GM19468 (cell line): ENCODE data around the gene INO80C.

Experiments
- ATAC-seq: cut with Tn5 transposase; IDR thresholded peaks from one replicate; pipeline ENCODE4 v1.9.1; 2021; ENCODE audit warnings: mild to moderate bottlenecking, moderate library complexity, moderate number of reproducible peaks; ENCODE audit not compliant: unreplicated experiment; ENCODE audit errors: extremely low read depth

Gene INO80C

DNA sequence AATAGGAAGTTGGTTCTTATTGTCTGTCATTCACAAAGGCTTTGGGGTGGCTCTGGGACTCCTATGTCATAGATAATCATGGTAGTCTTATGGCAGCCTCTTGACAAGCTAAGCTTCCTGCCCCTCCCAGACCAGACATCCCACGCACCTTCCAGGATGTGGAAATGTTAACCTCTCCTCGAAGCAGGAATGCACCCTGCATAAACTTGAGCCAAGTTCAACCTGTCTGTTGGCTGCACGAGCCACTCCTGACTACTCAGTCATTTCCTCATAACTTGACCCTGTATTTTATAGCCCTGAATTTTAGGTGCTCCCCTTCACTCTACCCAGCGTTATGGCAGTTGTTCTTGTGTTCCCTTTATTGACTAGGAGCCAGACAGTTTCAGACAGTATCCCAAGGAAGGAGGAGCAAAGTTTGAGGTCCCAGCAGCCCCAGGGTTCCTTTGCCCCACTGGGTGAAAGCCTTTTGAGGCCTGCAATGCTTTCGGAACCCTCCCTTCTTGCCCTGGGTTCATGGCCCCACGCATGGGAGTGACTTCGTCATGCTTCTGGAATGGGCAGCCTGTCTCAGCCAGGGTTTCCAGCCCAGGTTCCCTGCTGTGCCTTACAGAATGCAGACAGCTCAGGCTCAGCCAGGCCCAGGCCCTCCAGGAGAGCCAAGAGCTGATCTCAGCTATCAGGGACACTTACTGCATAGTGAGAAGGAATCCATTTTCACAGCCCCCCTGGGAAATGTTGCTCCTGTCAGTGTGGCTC, 15.6 kb upstream of the INO80C start:
- ATAC-seq, result no peak

DNA sequence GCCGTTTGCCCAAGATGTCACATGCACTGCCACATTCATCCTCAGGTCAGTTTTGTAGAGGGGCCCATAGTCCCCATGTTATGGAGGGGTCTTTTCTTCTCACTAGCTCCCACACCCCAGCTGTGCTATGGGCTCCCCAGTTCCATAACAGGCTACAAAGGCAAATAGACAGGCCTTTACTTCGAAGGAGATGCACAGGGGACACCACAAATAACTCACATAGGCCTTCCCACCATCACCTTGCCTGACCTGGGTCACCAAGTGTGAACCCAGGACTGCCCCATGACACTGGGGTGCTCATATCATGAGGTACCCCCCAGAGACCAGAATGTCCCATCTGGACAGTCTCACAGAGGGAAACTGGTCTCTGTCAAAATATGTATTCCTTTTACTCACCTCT, 15.0 kb upstream of the INO80C start:
- no peak for ATAC-seq

DNA sequence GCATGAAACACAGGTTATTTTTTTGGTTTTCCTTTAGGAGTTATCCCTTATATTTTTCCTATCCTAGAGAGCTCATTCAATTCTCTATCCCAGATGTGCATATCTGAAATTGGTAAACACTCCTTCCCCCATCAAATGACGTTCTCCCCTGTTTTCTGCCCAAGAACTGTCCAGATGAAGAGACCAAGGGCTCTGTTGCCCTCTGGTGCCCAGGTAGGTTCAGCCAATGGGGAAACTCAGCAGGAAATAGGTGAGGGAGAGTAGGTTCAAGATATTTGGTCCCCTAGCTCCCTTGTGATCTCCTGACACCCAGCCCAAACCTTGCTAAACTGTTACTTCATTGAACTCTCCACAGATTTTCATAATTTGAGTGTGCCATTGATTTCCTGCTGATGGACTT, 14.1 kb upstream of the INO80C start:
- no peak for ATAC-seq

- ATAC-seq, result peak; percentile 42
These were observed 13.7 kb upstream of the INO80C start for GRCh38 chr18:35511428-35511827.

- no peak for ATAC-seq
These were observed 12.4 kb upstream of the INO80C start for GRCh38 chr18:35510076-35510651.

DNA sequence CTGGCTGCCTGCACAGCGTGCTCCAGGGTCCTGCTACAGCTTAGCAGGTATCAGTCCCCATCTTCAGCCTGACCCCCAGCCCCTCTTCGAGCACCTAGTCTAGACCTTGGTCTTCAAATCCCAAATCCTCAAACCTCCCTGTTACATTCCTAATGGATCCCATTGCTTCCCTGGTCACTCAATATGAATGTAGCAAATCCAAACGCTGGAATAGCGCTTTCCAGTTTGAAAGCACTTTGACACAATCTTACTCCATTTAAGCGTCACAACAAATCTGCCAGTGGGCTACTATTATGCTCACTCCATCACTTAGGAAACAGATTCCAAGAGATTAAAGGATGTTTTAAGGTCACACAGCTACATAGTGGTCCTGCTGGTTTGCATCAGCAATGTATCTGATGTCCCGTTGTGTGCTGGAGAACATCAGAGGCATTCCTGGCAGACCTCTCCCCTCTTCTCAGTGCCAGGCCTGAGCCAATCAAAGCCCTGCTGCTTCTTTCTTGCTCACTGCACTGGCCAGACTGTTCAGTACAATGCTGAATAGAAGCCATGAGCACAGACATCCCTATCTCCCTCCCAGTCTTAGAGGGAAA, 11.1 kb upstream of the INO80C start:
- ATAC-seq, result no peak

DNA sequence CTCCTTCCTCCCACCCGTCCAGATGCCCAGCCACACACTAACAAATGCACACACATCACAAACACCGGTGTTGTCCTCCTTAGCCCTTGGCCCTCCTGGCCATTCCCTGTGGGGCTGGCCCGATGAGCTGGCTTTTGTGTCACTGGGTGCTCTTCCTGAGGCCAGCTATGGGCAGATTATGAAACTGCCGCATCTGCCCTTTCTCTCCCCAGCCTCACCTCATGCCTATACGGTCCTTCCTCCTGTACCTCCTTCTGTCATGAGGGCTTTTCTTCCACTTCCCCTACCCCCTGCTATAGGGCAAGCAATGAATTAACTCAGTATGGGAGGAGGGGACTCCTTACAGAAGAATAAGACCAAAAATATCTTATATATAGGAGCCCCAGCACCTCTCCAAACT, 10.3 kb upstream of the INO80C start:
- no peak for ATAC-seq

GRCh38 chr18:35507623-35508022, 9.9 kb upstream of the INO80C start:
- ATAC-seq, result no peak

DNA sequence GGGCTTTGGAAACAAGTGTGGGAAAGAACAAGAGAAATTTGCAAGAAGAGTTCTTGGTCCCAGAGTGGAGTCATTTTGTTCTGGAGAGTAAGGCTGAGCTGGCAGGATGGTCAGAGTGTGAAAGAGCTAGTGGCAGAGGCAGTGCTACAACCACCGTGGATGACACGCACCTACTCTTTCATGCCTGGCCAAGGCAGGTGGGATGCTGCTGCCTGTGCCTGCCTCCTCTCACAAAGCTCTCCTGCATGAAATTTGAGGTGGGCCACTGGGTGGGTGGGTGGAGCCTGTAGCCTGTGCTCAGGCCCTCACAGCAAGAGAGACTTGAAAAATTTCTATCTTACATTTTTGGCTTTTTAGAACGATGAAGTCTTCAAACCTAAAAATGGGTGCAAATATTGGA, 9.4 kb upstream of the INO80C start:
- no peak for ATAC-seq

GRCh38 chr18:35506024-35506712, 8.4 kb upstream of the INO80C start:
- ATAC-seq, result no peak

DNA sequence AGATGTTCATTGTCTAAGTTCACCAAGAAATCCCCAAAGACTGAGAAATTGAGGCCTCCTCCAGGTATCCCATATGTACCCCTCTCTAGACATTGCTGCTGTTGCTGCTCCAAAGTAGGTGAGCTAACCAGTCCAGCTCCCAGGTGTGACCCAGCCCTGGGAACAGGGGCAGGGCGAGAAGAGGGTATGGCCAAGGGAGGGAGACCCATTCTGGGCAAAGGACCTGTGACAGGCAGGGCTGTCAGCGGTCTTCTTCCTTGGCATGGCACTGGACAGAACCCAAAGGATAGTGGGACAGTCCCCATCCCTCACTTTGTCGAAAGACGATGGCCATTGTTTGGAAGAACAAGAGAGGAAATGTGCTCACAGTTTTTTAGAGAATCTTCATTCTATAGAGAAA, 7.2 kb upstream of the INO80C start:
- no peak for ATAC-seq

- ATAC-seq, result no peak
These were observed 4.3 kb upstream of the INO80C start for GRCh38 chr18:35502052-35502451.

DNA sequence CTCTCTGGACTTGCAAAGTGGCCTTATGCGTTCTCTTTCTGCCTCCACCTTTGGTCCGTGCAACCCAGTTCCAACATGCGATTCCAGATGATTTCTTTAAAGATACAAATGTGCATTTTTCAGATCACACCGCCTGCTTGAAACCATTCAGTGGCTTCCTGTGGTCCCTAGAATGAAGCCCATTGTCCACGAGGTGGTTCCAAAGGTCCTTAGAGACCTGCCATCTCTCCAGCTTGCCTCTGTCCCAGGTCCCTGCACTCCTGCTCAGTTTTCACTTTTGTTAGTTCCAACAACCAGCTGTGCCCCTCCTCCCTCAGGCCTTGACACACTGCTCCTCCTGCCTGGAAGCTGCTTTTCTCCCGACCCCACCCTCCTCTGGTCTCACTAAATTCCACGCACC, 3.6 kb upstream of the INO80C start:
- ATAC-seq, result no peak

DNA sequence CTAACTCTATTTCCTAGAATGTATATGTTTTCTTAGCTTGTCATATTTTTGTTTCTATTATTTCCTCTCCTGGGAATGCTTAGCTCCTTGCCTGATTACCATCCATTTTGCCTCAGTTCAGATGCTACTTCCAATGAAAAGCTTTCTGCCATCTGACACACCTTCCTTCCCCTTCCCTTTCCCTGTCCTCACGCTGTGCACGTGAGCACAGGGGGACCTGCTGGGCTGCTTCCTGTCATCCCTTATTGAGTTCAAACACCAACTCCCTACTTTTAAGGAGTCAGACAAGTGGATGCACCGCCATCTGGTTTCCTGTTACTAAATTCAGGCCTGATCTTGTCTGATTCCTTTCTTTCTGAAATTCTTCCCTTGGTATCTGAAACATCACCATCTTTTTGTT, 2.4 kb upstream of the INO80C start:
- no peak for ATAC-seq

GRCh38 chr18:35497027-35497369, 762 bp downstream of the INO80C start:
- no peak for ATAC-seq

DNA sequence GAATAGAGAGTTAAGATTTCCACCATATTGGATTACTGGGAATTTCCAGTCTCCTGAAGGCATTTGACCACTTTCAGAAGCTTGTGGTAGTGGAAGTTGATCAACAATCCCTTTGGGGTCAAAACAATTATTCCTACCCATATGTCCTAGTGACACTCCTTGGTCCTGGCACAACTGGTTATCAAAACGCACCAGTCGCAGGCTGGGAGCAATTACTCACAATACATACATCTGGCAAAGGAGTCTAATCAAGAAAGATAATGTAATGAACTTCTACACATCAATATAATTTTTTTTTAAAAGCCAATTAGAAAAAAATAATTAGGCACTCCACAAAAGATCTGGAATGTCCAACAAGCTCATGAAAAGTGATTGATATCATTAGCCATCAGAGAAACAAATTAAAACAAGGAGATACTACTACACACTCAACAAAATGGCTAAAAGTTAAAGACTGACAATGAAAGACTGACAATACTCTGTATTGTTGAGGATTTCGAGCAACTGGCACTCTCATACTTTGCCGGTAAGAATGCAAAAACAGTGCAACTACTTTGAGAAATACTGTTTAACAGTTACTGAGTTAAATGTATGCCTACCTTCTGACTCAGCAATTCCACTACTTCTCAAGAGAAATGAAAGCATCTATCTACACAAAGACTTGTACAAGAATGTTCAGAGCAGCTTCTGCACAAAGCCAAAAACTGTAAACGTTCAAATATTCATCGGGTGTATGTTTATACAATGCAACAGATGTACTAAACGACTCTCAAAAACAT, 2.0 kb downstream of the INO80C start:
- ATAC-seq, result no peak

DNA sequence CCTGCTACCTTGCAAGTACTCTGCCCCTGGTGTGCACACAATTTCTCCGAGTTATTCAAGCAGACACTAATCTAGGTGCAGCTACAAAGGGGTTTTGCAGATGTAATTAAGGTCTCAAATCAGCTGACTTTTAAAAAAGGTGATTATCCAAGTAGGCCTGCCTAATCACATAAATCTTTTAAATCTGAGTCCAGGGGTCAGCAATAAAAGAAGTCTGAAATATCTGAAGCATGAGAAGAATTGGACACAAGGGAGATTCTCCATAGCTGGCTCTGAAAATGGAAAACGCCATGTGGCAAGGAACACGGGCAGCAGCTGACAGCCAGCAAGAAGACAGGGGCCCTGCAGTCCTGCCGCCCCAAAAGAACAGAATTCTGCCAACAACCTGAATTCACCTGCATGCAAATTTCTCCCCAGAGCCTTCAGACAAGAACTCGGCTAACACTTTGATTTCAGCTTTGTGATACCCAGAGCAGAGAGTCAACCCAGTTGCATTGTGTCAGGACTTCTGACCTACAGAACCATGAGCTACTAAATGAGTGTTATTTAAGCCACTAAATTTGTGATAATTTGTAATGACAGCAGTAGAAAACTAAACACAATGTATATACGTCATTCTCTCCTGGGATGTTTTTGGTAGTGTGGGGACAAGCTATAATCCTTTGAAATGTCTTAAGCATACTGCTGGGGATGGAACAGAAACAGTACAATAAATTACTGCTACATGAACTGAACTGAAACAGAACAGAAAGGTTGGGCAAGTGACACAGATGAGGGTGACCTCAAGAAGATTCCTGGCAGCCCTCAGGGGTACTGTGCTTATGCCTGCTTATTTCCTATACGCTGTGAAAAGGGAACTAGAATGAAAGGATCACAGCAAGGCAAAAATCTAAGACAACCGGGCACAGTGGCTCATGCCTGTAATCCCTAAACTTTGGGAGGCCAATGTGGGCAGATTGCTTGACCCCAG, 3.2 kb downstream of the INO80C start:
- ATAC-seq, result no peak

DNA sequence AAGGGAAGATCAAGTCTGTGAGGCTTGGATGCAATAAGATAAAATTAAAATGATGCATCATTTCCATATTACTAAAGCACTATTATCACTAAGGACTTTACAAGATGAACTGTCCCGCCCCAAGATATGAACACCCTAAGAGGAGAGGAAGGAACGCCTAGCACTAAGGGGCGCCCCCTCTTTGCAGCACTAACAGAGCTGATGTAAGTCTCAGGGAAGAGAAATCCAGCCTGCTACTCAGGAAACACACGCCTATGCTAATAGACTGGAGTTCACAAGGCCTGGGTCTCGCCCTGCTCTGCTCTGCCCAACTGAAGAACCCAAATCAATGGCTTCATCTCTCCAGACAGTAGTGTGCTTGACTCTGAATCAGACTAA, 6.1 kb downstream of the INO80C start:
- no peak for ATAC-seq

DNA sequence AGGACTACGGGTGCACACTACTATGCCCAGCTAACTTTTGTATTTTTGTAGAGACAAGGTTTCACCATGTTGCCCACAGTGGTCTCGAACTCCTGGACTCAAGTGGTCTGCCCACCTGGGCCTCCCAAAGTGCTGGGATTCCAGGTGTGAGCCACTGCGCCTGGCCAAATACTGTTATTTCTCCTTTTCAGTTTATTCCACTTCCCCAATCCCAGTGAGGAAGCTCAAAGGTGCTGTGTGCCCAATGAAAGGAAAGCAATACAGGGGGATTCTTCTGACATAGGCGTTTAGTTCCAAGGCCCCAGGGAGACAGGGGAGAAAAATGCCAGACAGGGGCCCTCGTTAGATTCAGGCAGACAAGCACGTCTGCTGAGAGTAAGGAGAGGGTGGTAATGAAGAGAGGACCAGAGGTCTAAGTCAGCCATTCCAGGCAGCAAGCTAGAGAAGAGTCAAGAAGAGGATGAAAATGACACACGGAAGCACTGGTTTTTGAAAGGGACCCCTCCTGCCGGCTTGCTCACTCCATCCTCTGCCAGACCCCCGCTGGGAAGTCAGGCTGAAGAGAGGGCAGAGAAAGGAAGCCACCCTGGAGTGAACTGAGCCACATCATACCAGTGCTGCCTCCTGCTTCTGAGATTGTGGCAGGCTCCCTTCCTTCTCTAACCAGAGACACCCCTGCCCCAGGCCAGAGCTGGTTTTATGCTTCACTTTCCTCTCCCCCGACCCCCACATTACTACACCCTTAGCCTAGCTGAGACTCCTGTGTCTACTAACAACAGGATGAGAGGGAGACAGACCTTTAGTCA, 6.7 kb downstream of the INO80C start:
- no peak for ATAC-seq
